ENCODE data around the gene FBXW4. TPM values are rescaled to one million over a fixed set of nuclear protein-coding genes. Genes with fewer than 3 reads are reported as not detected.
A peak's percentile ranks its signal among the peaks of the same experiment; 100 is the strongest.

Gene FBXW4
- total RNA-seq, 1 donor from 2014 or later: 34.4 TPM

DNA sequence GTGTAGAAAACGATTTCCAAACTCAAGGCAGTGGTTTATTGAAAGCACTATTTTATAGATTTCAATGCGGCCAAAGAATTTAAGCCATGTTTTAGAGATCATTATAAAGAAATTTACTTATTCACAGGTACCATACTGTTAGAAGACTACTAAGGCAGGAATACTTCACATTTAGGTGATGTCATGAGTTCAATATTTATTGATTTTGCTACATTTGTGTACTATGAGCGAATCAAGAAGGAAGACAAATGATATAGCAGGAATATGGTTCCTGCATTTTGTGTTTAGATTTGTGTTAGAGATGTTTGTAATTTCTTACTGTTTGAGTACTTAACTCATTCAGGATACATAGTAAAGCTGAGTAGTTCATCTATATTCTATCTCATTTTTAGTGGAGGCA lies 1.7 kb upstream of the FBXW4 start:
- Mint-ChIP-seq H3K27ac (ENCODE audit: unreplicated experiment) (no peak overlapping the region), H3K4me3 (ENCODE audit: unreplicated experiment) (no peak overlapping the region), H3K9me3 (ENCODE audit: low read depth) (no peaks in the 10 kb centered on the region), H3K27me3 (ENCODE audit: low read depth) (no peaks in the 10 kb centered on the region), H3K36me3 (ENCODE audit: low read depth) (no peaks in the 10 kb centered on the region), H3K4me1 (ENCODE audit: low read depth) (peaks cover 18% of the 10 kb centered on the region)
- TF ChIP-seq CTCF (IDR thresholded peaks at IDR 0.05): no peak
- no peak for DNase-seq (ENCODE audit: low spot score)

- H3K4me3 Mint-ChIP-seq (ENCODE audit: unreplicated experiment): peak overlapping the region; percentile 66
These were observed 477 bp upstream of the FBXW4 start for GRCh38 chr10:101695404-101695890.

GRCh38 chr10:101693978-101694673 lies 844 bp downstream of the FBXW4 start:
- Mint-ChIP-seq H3K27me3 (ENCODE audit: low read depth) (no peaks in the 10 kb centered on the region), H3K4me1 (ENCODE audit: low read depth) (peaks cover 24% of the 10 kb centered on the region), H3K27ac (ENCODE audit: unreplicated experiment) (peak overlapping the region; percentile 99), H3K4me3 (ENCODE audit: unreplicated experiment) (peak overlapping the region; percentile 94), H3K9me3 (ENCODE audit: low read depth) (no peaks in the 10 kb centered on the region), H3K36me3 (ENCODE audit: low read depth) (no peaks in the 10 kb centered on the region)
- TF ChIP-seq CTCF (IDR thresholded peaks at IDR 0.05): no peak
- DNase-seq (ENCODE audit: low spot score): no peak

More at GRCh38 chr10:101695404-101695890, 477 bp upstream of the FBXW4 start:
- Mint-ChIP-seq H3K9me3 (ENCODE audit: low read depth) (no peaks in the 10 kb centered on the region), H3K27me3 (ENCODE audit: low read depth) (no peaks in the 10 kb centered on the region), H3K36me3 (ENCODE audit: low read depth) (no peaks in the 10 kb centered on the region), H3K27ac (ENCODE audit: unreplicated experiment) (peak overlapping the region; percentile 71), H3K4me1 (ENCODE audit: low read depth) (peaks cover 24% of the 10 kb centered on the region)
- TF ChIP-seq CTCF (IDR thresholded peaks at IDR 0.05): no peak
- DNase-seq (ENCODE audit: low spot score): no peak

GRCh38 chr10:101693651-101693977 lies 1.4 kb downstream of the FBXW4 start:
- Mint-ChIP-seq H3K27me3 (ENCODE audit: low read depth) (no peaks in the 10 kb centered on the region), H3K4me3 (ENCODE audit: unreplicated experiment) (peak overlapping the region; percentile 94), H3K36me3 (ENCODE audit: low read depth) (no peaks in the 10 kb centered on the region), H3K4me1 (ENCODE audit: low read depth) (peaks cover 24% of the 10 kb centered on the region), H3K9me3 (ENCODE audit: low read depth) (no peaks in the 10 kb centered on the region), H3K27ac (ENCODE audit: unreplicated experiment) (peak overlapping the region; percentile 99)
- no peak for TF ChIP-seq CTCF (IDR thresholded peaks at IDR 0.05)
- no peak for DNase-seq (ENCODE audit: low spot score)

GRCh38 chr10:101691081-101691480 lies 3.9 kb downstream of the FBXW4 start:
- Mint-ChIP-seq H3K4me3 (ENCODE audit: unreplicated experiment) (no peak overlapping the region), H3K9me3 (ENCODE audit: low read depth) (no peaks in the 10 kb centered on the region), H3K36me3 (ENCODE audit: low read depth) (peaks cover 2% of the 10 kb centered on the region), H3K4me1 (ENCODE audit: low read depth) (peaks cover 41% of the 10 kb centered on the region), H3K27me3 (ENCODE audit: low read depth) (no peaks in the 10 kb centered on the region), H3K27ac (ENCODE audit: unreplicated experiment) (no peak overlapping the region)
- DNase-seq (ENCODE audit: low spot score): no peak
- TF ChIP-seq CTCF (IDR thresholded peaks at IDR 0.05): no peak
